DND-41 (cell line): ENCODE results near the gene PPDPF.

Experiments used
- ATAC-seq: fragments of 200-7000 bp; cut with Tn5 transposase; 3 replicates; pipeline ENCODE4 v1.9.1; 2021; ENCODE audit warnings: low read depth; ENCODE audit not compliant: insufficient read depth
- DNase-seq: peaks from one replicate; pipeline ENCODE4 v3.0.0-alpha.2; 2020
- H2AFZ ChIP-seq: 2 replicates; pipeline ENCODE4 v1.6.0; 2012; ENCODE audit warnings: low read depth, low read length
- H3K27ac ChIP-seq: 2 replicates; pipeline ENCODE4 v1.5.1; 2012; ENCODE audit warnings: low read length, inconsistent platforms
- H3K27me3 ChIP-seq: fragments of 200-600 bp; sonication (generic); 2 replicates; pipeline ENCODE4 v1.6.0; 2012; ENCODE audit warnings: low read length, mild to moderate bottlenecking, inconsistent platforms; ENCODE audit not compliant: insufficient read depth, poor library complexity
- H3K36me3 ChIP-seq: 2 replicates; pipeline ENCODE4 v1.5.1; 2012; ENCODE audit warnings: low read length, inconsistent platforms; ENCODE audit not compliant: insufficient read depth
- H3K4me1 ChIP-seq: 2 replicates; pipeline ENCODE4 v1.5.1; 2012; ENCODE audit warnings: mild to moderate bottlenecking, low read length; ENCODE audit not compliant: insufficient read depth
- H3K4me2 ChIP-seq: 2 replicates; pipeline ENCODE4 v1.6.0; 2012; ENCODE audit warnings: mild to moderate bottlenecking, moderate library complexity, low read length, inconsistent platforms; ENCODE audit not compliant: insufficient read depth
- H3K4me3 ChIP-seq, 2 experiments: fragments of 200-600 bp in 1 of 2; shearing (Covaris generic) in 1 of 2; 2 replicates each; pipeline ENCODE4 v1.5.1; 2012 to 2016; ENCODE audit warnings: inconsistent platforms in 2 of 2, low read length in 2 of 2, mild to moderate bottlenecking in 2 of 2, low read depth in 1 of 2, moderate library complexity in 1 of 2
- H3K79me2 ChIP-seq: 2 replicates; pipeline ENCODE4 v1.6.0; 2012; ENCODE audit warnings: low read length, inconsistent platforms; ENCODE audit not compliant: insufficient read depth
- H3K9ac ChIP-seq: 2 replicates; pipeline ENCODE4 v1.6.0; 2012; ENCODE audit warnings: low read depth, mild to moderate bottlenecking, inconsistent platforms, low read length, moderate library complexity
- H3K9me3 ChIP-seq: 2 replicates; pipeline ENCODE4 v1.5.1; 2012; ENCODE audit warnings: low read length, moderate library complexity, mild to moderate bottlenecking, inconsistent platforms; ENCODE audit not compliant: insufficient read depth, severe bottlenecking
- H4K20me1 ChIP-seq: 2 replicates; pipeline ENCODE4 v1.6.0; 2012; ENCODE audit warnings: low read length; ENCODE audit not compliant: insufficient read depth
- EZH2 ChIP-seq: IDR thresholded peaks from 3 replicates; pipeline ENCODE4 v1.6.1; 2012; ENCODE audit warnings: borderline replicate concordance, low read depth, mild to moderate bottlenecking, moderate library complexity, low read length, inconsistent platforms; ENCODE audit not compliant: severe bottlenecking
- TF ChIP-seq, protein P1 (sequence below): IDR thresholded peaks from 2 replicates; pipeline ENCODE4 v1.5.1; 2012; ENCODE audit warnings: borderline replicate concordance, low read length, moderate library complexity, mild to moderate bottlenecking; ENCODE audit not compliant: poor library complexity, severe bottlenecking; ENCODE audit errors: extremely low read depth

The PPDPF gene

DNA sequence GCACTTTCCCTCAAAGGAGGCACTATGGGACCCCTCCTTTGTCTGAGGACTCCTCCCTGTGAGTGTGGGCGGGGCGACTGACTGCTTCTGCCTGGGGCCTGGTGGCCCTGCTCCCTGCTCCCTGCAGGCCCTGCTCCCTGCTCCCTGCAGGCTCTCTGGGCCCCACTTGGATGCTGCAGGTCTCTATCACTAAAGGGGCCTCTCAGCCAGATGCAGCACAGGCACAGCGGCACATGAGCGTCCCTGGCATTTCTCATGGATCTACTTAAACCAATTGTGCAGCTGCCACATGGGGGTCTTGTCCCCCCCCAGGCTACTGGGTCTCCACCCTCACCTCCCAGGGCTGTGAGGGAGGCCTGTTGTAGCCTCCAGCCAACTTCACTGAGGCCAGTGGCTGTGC is 29.5 kb upstream of the PPDPF start:
- no peaks in the 10 kb centered on the region for H3K36me3 ChIP-seq
- H4K20me1 ChIP-seq: peaks cover 5% of the 10 kb centered on the region; the same call in 1 of the 2 replicates
- peaks cover 2% of the 10 kb centered on the region for H3K4me1 ChIP-seq
- H3K27me3 ChIP-seq: no peaks in the 10 kb centered on the region
- H3K27ac ChIP-seq: no peak overlapping the region
- no peaks in the 10 kb centered on the region for H3K9me3 ChIP-seq
- no peaks in the 10 kb centered on the region for H3K79me2 ChIP-seq
- TF ChIP-seq, protein P1, sequence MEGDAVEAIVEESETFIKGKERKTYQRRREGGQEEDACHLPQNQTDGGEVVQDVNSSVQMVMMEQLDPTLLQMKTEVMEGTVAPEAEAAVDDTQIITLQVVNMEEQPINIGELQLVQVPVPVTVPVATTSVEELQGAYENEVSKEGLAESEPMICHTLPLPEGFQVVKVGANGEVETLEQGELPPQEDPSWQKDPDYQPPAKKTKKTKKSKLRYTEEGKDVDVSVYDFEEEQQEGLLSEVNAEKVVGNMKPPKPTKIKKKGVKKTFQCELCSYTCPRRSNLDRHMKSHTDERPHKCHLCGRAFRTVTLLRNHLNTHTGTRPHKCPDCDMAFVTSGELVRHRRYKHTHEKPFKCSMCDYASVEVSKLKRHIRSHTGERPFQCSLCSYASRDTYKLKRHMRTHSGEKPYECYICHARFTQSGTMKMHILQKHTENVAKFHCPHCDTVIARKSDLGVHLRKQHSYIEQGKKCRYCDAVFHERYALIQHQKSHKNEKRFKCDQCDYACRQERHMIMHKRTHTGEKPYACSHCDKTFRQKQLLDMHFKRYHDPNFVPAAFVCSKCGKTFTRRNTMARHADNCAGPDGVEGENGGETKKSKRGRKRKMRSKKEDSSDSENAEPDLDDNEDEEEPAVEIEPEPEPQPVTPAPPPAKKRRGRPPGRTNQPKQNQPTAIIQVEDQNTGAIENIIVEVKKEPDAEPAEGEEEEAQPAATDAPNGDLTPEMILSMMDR: no peak
- TF ChIP-seq EZH2: no peak
- ATAC-seq (no peak), DNase-seq (no peak)
- no peak overlapping the region for H2AFZ ChIP-seq
- H3K9ac ChIP-seq: no peak overlapping the region
- H3K4me2 ChIP-seq: no peak overlapping the region
- H3K4me3 ChIP-seq: no peak overlapping the region

DNA sequence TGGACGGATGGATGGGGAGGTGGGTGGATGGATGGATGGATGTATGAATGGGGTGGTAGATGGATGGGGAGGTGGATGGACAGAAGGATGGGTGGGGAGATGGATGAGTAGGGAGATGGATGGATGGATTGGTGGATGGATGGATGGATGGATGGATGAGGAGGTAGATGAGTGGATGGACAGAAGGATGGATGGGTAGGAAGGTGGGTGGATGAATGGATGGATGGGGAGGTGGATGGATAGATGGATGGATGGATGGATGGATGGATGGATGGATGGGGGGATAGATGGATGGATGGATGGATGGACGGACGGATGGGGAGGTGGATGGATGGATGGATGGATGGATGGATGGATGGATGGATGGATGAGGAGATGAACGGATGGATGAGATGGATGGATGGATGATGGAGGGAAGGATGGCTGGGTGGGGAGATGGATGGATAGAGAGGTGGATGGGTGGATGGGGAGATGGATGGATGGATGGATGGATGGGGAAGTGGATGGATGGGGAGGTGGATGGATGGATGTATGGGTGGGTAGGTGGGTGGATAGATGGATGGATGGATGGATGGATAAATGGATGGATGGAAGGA is 28.8 kb upstream of the PPDPF start:
- no peak for ATAC-seq
- Histone ChIP-seq H3K36me3 (no peaks in the 10 kb centered on the region), H3K27me3 (no peaks in the 10 kb centered on the region), H3K9me3 (no peaks in the 10 kb centered on the region), H3K4me2 (no peak overlapping the region), H3K4me1 (peaks cover 9% of the 10 kb centered on the region), H3K79me2 (no peaks in the 10 kb centered on the region), H4K20me1 (peaks cover 8% of the 10 kb centered on the region; the same call in 1 of the 2 replicates), H3K27ac (no peak overlapping the region), H2AFZ (no peak overlapping the region), H3K4me3 (no peak overlapping the region), H3K9ac (no peak overlapping the region)
- TF ChIP-seq EZH2: no peak
- TF ChIP-seq, protein P1: no peak
- DNase-seq: no peak

DNA sequence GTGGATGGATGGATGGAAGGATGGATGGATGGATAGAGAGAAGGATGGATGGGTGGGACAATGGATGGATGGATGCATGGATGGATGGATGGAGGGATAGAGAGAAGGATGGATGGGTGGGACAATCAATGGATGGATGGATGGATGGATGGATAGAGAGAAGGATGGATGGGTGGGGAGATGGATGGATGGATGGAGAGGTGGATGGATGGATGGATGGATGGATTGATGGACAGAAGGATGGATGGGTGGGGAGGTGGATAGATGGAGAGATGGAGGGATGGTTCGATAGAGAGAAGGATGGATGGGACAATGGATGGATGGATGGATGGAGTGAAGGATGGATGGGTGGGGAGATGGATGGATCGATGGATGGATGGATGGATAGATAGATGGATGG is 28.0 kb upstream of the PPDPF start:
- no peak overlapping the region for H3K4me2 ChIP-seq
- peaks cover 8% of the 10 kb centered on the region; the same call in 1 of the 2 replicates for H4K20me1 ChIP-seq
- H3K4me3 ChIP-seq: no peak overlapping the region
- H3K9ac ChIP-seq: no peak overlapping the region
- H2AFZ ChIP-seq: no peak overlapping the region
- TF ChIP-seq, protein P1: no peak
- TF ChIP-seq EZH2: no peak
- H3K27ac ChIP-seq: no peak overlapping the region
- H3K4me1 ChIP-seq: peaks cover 9% of the 10 kb centered on the region
- no peaks in the 10 kb centered on the region for H3K36me3 ChIP-seq
- DNase-seq: no peak
- no peaks in the 10 kb centered on the region for H3K9me3 ChIP-seq
- no peaks in the 10 kb centered on the region for H3K27me3 ChIP-seq
- no peaks in the 10 kb centered on the region for H3K79me2 ChIP-seq
- no peak for ATAC-seq
